BLaER1 treated with 17β-estradiol and CSF1 and Interleukin-3, amounts not matched to agents 10 nM and 100 nM (cell line): ENCODE measurements around the gene IFNL1.
"Not testable (repeated sequence)": the region's sequence is repeated elsewhere in the genome, so short reads cannot be mapped to it uniquely, and the experiment has no call there.

ENCODE experiments used
- H3K27ac ChIP-seq, 11 experiments: shearing (Covaris generic); formaldehyde crosslinking; 2 replicates each; pipeline ENCODE4 v1.8.1; 2022
- H3K27me3 ChIP-seq, 11 experiments: shearing (Covaris generic); formaldehyde crosslinking; 2 replicates each; pipeline ENCODE4 v1.8.1; 2022
- H3K36me3 ChIP-seq, 11 experiments: shearing (Covaris generic); formaldehyde crosslinking; 2 replicates each; pipeline ENCODE4 v1.8.1; 2022
- H3K4me1 ChIP-seq, 10 experiments: shearing (Covaris generic); formaldehyde crosslinking; 2 replicates each; pipeline ENCODE4 v1.8.1; 2022
- H3K4me2 ChIP-seq, 11 experiments: shearing (Covaris generic); formaldehyde crosslinking; 2 replicates each; pipeline ENCODE4 v1.8.1; 2022
- H3K4me3 ChIP-seq, 10 experiments: shearing (Covaris generic); formaldehyde crosslinking; 2 replicates each; pipeline ENCODE4 v1.8.1; 2022
- H3K9ac ChIP-seq, 11 experiments: shearing (Covaris generic); formaldehyde crosslinking; 2 replicates each; pipeline ENCODE4 v1.8.1; 2022
- H3K9me3 ChIP-seq, 11 experiments: shearing (Covaris generic); formaldehyde crosslinking; replicated peaks in 1 of 11; 2 replicates each; pipeline ENCODE4 v1.8.1; 2022
- H4K20me1 ChIP-seq, 11 experiments: shearing (Covaris generic); formaldehyde crosslinking; 2 replicates each; pipeline ENCODE4 v1.8.1; 2022
- Cebpa-rat ChIP-seq, 11 experiments: shearing (Covaris generic); IDR thresholded peaks; 2 replicates each; pipeline ENCODE4 v1.8.1; 2022

The IFNL1 gene

DNA sequence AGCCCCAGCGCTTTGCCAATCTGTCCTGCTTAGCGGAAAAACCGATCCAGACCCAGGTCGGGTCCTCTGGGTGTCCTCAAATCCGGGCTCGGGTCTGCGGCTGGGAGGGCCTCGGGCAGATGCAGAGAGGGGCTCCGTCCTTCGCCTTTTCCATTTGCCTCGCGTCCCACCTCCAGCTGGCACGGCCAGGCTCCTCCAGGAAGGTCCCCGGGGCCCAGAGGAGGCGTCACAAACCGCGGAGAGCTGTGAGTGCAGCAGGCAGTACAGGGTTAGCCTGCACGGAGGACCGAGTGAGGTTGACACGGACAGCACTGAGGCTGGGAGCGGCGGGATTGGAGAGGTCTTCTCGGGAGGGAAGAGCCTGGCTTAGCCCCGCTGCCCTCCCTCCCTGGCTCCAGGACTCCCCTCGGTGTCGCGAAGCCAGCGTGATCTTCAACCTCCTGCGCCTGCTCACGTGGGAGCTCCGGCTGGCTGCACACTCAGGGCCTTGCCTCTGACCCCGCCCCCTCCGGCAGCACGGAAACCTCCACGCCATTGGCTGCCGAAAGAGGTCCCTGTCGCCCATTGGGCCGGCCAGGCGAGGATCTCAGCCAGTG is 30.8 kb upstream of the IFNL1 start:
- H3K4me3 ChIP-seq, result no peak overlapping the region

DNA sequence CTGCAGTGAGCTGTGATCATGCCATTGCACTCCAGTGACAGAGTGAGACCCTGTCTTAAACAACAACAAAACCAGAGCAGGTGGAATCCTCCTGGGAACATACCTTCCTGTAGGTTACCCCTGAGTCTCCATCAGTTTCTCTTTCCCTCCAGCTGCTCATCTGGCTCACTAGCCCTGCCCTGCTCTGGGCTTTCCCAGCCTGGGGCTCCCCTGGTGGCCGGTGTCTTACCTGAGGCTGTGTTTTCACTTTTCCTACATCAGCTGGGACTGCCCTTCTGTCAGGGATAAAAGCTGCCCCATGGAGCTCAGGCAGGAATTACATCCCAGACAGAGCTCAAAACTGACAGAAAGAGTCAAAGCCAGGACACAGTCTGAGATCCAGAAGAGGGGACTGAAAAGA is 28.1 kb upstream of the IFNL1 start, which contains the start of gene IFNL2:
TSS of gene IFNL2 (plus strand) at position 312 of the 400 bp plus-strand sequence. CDS start 173 bp downstream, outside the sequence.
- H3K4me3 ChIP-seq, H3K36me3 ChIP-seq, H3K27ac ChIP-seq, H3K9ac ChIP-seq, H4K20me1 ChIP-seq, H3K4me2 ChIP-seq: not testable (repeated sequence)
- Histone ChIP-seq H3K4me1 (peaks cover 0 to 37% (median 20%) of the 10 kb centered on the region in 10 experiments; a peak in 14 of 20 replicates), H3K9me3 (peaks cover 10 to 16% (median 12%) of the 10 kb centered on the region in 11 experiments; a peak in 20 of 22 replicates), H3K27me3 (peaks cover 3 to 18% (median 11%) of the 10 kb centered on the region in 11 experiments; a peak in 15 of 22 replicates)

More for the DNA sequence above, 30.8 kb upstream of the IFNL1 start:
- no peak for TF ChIP-seq Cebpa-rat (IDR thresholded peaks at IDR 0.05)
- peak overlapping the region in 6 of 11 experiments; percentile 0 to 47 (median 22); a peak in 9 of 22 replicates for H3K4me2 ChIP-seq
- H3K4me1 ChIP-seq, result peaks cover 0 to 49% (median 30%) of the 10 kb centered on the region in 10 experiments; a peak in 14 of 20 replicates
- H3K27ac ChIP-seq, result no peak overlapping the region
- peaks cover 3 to 21% (median 11%) of the 10 kb centered on the region in 11 experiments; a peak in 15 of 22 replicates for H3K27me3 ChIP-seq
- H4K20me1 ChIP-seq, result no peaks in the 10 kb centered on the region
- H3K36me3 ChIP-seq, result no peaks in the 10 kb centered on the region
- peaks cover 10 to 16% (median 12%) of the 10 kb centered on the region in 11 experiments; a peak in 20 of 22 replicates for H3K9me3 ChIP-seq
- H3K9ac ChIP-seq, result no peak overlapping the region

DNA sequence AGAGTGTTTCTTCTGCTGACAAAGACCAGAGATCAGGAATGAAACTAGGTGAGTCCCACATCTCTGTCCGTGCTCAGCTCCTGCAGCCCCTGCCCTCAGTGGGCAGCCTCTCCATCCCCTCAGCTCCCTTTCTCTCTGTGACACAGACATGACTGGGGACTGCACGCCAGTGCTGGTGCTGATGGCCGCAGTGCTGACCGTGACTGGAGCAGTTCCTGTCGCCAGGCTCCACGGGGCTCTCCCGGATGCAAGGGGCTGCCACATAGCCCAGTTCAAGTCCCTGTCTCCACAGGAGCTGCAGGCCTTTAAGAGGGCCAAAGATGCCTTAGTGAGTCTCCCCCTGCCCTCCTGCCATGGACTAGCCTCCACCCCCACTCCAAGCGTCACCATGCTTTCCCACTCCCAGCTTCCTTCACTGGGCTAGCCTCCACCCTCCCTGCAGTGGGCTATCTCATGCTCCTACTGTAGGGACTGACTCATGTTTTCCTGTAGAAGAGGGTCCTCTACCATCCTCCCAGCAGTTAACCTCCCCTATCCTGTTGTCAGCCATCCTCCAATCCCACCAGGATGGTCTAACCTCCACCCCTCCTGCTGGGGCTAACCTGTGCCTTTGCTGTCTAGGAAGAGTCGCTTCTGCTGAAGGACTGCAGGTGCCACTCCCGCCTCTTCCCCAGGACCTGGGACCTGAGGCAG is 27.5 kb upstream of the IFNL1 start:
- Histone ChIP-seq H3K4me1 (peaks cover 0 to 31% (median 14%) of the 10 kb centered on the region in 10 experiments; a peak in 14 of 20 replicates), H3K9me3 (peaks cover 10 to 16% (median 12%) of the 10 kb centered on the region in 11 experiments; a peak in 20 of 22 replicates), H3K27me3 (peaks cover 3 to 12% (median 9%) of the 10 kb centered on the region in 11 experiments; a peak in 15 of 22 replicates)
- not testable (repeated sequence) for H4K20me1 ChIP-seq, H3K27ac ChIP-seq, H3K9ac ChIP-seq, H3K4me3 ChIP-seq, H3K4me2 ChIP-seq, H3K36me3 ChIP-seq

DNA sequence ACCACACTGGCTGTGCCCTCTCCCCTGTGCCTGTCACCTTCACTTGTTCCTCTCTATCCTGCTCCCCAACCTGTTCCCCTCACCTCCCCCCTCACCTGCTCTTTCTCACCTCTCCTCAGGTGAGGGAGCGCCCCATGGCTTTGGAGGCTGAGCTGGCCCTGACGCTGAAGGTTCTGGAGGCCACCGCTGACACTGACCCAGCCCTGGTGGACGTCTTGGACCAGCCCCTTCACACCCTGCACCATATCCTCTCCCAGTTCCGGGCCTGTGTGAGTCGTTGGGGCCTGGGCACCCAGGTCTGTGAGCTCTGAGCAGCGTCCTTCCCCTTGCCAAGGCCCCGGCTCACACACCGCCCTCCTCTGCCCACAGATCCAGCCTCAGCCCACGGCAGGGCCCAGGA is 26.8 kb upstream of the IFNL1 start:
- not testable (repeated sequence) for H3K4me3 ChIP-seq, H3K27me3 ChIP-seq, H3K36me3 ChIP-seq, H3K9ac ChIP-seq, H3K27ac ChIP-seq, H4K20me1 ChIP-seq, H3K4me2 ChIP-seq
- peaks cover 8 to 12% (median 10%) of the 10 kb centered on the region in 11 experiments; a peak in 20 of 22 replicates for H3K9me3 ChIP-seq
- H3K4me1 ChIP-seq, result peaks cover 0 to 24% (median 7%) of the 10 kb centered on the region in 10 experiments; a peak in 12 of 20 replicates

DNA sequence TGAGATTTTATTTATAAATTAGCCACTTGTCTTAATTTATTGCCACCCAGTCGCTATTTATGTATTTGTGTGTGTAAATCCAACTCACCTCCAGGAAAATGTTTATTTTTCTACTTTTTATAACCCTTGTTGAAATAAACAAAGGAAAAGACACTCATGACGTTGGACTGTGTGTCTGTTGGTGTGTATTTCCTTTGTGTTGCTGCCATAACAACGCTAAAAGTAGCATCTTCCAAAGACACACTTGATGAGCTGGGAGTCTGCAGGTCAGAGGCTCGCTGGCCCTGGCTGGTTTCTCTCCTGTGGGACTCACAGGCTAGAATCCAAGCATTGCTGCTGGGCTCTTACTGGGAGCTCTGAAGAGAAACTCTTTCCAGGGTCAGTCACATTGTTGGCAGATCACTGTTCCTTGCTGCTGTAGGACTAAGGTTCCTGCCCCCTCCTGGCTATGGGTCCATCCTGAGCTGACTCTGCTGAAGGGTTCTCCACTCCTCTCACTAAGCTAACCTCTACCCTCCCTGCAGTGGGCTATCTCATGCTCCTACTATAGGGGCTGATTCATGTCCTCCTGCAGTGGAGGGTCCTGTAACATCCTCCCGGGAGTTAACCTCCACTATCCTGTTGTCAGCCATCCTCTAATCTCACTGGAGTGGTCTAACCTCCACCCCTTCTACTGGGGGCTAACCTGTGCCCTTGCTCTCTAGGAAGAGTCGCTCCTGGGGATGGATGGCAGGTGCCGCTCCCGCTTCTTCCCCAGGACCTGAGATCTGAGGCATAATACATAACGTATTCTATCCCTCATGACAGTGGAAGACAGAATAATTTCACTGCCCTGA is 26.0 kb upstream of the IFNL1 start:
- Histone ChIP-seq H3K4me1 (peaks cover 0 to 15% (median 5%) of the 10 kb centered on the region in 10 experiments; a peak in 9 of 20 replicates), H3K27me3 (no peaks in the 10 kb centered on the region), H3K4me2 (peak overlapping the region in 3 of 11 experiments; percentile 2 to 37 (median 2); a peak in 4 of 22 replicates), H4K20me1 (no peaks in the 10 kb centered on the region), H3K4me3 (no peak overlapping the region), H3K36me3 (no peaks in the 10 kb centered on the region), H3K9me3 (peaks cover 0 to 3% (median 1%) of the 10 kb centered on the region in 11 experiments; a peak in 10 of 22 replicates), H3K9ac (no peak overlapping the region), H3K27ac (no peak overlapping the region)
- no peak for TF ChIP-seq Cebpa-rat (IDR thresholded peaks at IDR 0.05)

DNA sequence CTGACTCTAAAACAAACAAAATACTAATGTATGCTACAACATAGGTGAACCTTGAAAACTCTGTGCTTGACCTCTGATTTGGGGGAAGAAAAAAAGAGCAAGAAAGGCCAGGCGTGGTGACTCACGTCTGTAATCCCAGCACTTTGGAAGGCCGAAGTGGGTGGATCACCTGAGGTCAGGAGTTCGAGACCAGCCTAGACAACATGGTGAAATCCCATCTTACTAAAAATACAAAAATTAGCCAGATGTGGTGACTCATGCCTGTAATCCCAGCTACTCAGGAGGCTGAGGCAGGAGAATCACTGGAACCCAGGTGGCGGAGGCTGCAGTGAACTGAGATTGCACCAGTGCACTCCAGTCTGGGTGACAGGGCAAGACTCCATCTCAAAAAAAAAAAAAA is 22.3 kb upstream of the IFNL1 start:
- H3K4me2 ChIP-seq, H3K4me3 ChIP-seq, H4K20me1 ChIP-seq, H3K36me3 ChIP-seq, H3K27me3 ChIP-seq, H3K9me3 ChIP-seq, H3K27ac ChIP-seq, H3K9ac ChIP-seq, H3K4me1 ChIP-seq: not testable (repeated sequence)

DNA sequence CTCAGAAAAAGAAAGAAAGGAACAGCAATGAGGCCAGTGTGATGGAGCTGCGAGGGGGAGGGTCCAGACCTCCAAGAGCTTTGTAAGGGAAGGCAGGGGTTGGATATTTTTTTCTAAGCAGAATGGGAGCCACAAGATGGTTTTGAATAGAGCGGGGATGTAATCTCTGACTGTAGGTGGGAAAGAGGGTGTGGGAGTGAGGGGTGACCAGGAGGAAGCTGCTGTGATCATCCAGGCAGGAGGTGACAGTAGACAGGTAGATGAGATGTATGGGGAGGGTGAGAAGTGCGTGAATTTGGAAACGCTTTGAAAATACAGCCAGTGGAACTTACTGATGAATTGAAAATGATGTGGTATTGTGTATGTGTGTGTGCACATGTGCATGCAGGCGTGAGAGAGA is 20.6 kb upstream of the IFNL1 start:
- Histone ChIP-seq H3K9ac (no peak overlapping the region), H3K4me3 (no peak overlapping the region), H3K36me3 (no peaks in the 10 kb centered on the region), H3K4me2 (no peak overlapping the region), H4K20me1 (no peaks in the 10 kb centered on the region), H3K27me3 (no peaks in the 10 kb centered on the region), H3K4me1 (no peaks in the 10 kb centered on the region), H3K27ac (no peak overlapping the region), H3K9me3 (no peaks in the 10 kb centered on the region)
- TF ChIP-seq Cebpa-rat (IDR thresholded peaks at IDR 0.05), result no peak

DNA sequence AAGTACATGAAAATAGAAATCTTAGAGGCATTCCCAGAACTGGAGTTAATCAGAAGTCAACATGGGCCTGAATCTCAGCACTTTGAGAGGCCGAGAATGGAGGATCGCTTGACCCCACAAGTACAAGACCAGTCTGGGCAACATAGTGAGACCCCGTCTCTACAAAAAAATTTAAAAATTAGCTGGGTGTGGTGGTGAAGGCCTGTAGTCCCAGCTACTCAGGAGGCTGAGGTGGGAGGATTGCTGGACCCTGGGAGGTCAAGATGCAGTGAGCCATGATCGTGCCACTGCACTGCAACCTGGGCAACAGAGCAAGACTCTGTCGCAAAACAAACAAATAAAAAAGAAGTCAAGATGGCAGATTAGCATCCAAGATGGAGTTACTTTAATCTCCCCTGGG is 19.5 kb upstream of the IFNL1 start:
- Histone ChIP-seq H3K9ac (no peak overlapping the region), H4K20me1 (no peaks in the 10 kb centered on the region), H3K4me2 (no peak overlapping the region), H3K4me1 (no peaks in the 10 kb centered on the region), H3K36me3 (no peaks in the 10 kb centered on the region), H3K4me3 (no peak overlapping the region), H3K27ac (no peak overlapping the region), H3K27me3 (no peaks in the 10 kb centered on the region), H3K9me3 (peaks cover under 1 to 9% (median 6%) of the 10 kb centered on the region in 11 experiments; a peak in 16 of 22 replicates)
- no peak for TF ChIP-seq Cebpa-rat (IDR thresholded peaks at IDR 0.05)

DNA sequence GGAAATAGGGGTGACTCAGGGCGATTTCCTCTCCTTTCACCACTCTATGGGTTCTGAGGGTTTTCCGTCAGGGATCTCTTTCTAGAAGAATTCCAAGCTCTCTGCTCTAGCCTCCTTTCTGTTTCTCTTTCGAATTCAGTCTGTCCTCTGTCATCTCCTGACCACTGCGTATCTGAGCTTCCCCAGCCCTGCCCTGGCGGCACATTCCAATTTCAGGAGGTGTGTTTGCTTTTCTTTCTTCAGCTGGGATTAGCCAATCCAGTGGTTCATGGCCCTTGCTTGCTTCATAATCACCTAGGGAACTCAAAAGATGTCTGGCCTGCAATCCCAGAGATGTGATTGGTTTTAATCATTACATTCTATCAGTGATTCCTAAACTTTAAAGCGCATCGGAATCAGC is 18.6 kb upstream of the IFNL1 start:
- H4K20me1 ChIP-seq, result no peaks in the 10 kb centered on the region
- H3K27me3 ChIP-seq, result no peaks in the 10 kb centered on the region
- no peak for TF ChIP-seq Cebpa-rat (IDR thresholded peaks at IDR 0.05)
- H3K36me3 ChIP-seq, result no peaks in the 10 kb centered on the region
- no peaks in the 10 kb centered on the region for H3K4me1 ChIP-seq
- peaks cover 9 to 18% (median 15%) of the 10 kb centered on the region in 11 experiments; a peak in 21 of 22 replicates for H3K9me3 ChIP-seq
- H3K4me2 ChIP-seq, result no peak overlapping the region
- H3K9ac ChIP-seq, result no peak overlapping the region
- no peak overlapping the region for H3K27ac ChIP-seq
- H3K4me3 ChIP-seq, result no peak overlapping the region
